ENCODE results near the gene CCDC80. TPM values are rescaled to one million over a fixed set of nuclear protein-coding genes. Genes with fewer than 3 reads are reported as not detected.

CCDC80 gene
- polyA plus RNA-seq, 3 donors, result 0.05 TPM; not detected in 2

- H4K20me1 ChIP-seq (ENCODE audit: insufficient read depth, low read length), result no peaks in the 10 kb centered on the region
- WGBS (ENCODE audit: insufficient coverage), result 91% methylated on average over 1 of the region's 2 CpGs
- peaks cover 0 to 4% (median 1%) of the 10 kb centered on the region in 3 donors for H3K27me3 Mint-ChIP-seq (ENCODE audit: low read depth in 3 of 3)
- H3K4me3 ChIP-seq (replicated peaks in 1 of 3; ENCODE audit: low read depth in 2 of 3, low read length in 3 of 3), result no peak overlapping the region
- H3K9ac ChIP-seq (ENCODE audit: insufficient read depth, low read length, poor library complexity, severe bottlenecking), result no peak overlapping the region
- H3K36me3 ChIP-seq (replicated peaks in 1 of 2; ENCODE audit: control insufficient read depth in 1 of 2, insufficient read depth in 2 of 2, low read length in 2 of 2), result no peaks in the 10 kb centered on the region
- no peaks in the 10 kb centered on the region for H3K79me2 ChIP-seq (ENCODE audit: insufficient read depth, low read length)
- no peak overlapping the region for H3K4me2 ChIP-seq (replicated peaks; ENCODE audit: extremely low read depth, low read length, poor library complexity, severe bottlenecking)
- H3K27ac ChIP-seq (ENCODE audit: low read depth in 1 of 2, low read length in 2 of 2), result no peak overlapping the region
- H3K4me3 Mint-ChIP-seq, result no peak overlapping the region
- H3K4me1 Mint-ChIP-seq, result peaks cover 15% of the 10 kb centered on the region
- H2AFZ ChIP-seq (ENCODE audit: insufficient read depth, low read depth, low read length, poor library complexity, severe bottlenecking), result peak overlapping the region; percentile 30
- peaks cover 0 to 6% of the 10 kb centered on the region in 2 donors for H3K4me1 ChIP-seq (ENCODE audit: control insufficient read depth in 1 of 2, insufficient read depth in 2 of 2, low read length in 2 of 2)
- H3K27me3 ChIP-seq (ENCODE audit: control insufficient read depth in 2 of 2, insufficient read depth in 2 of 2, low read length in 2 of 2), result no peaks in the 10 kb centered on the region
- peak overlapping the region in 1 of 7 donors; percentile 73 for H3K27ac Mint-ChIP-seq
- H3K9me3 ChIP-seq (replicated peaks in 1 of 2; ENCODE audit: control insufficient read depth in 1 of 2, insufficient read depth in 1 of 2, low read length in 2 of 2), result no peaks in the 10 kb centered on the region
- intact Hi-C loops (cut with micrococcal nuclease), result no loop called here
- H3K36me3 Mint-ChIP-seq, result no peaks in the 10 kb centered on the region
- no peak for DNase-seq
- H3K9me3 Mint-ChIP-seq, result peaks cover 0 to 7% (median 2%) of the 10 kb centered on the region in 7 donors
- TF ChIP-seq CTCF (IDR thresholded peaks at IDR 0.05), result no peak
These were observed 49.0 kb upstream of the CCDC80 start for GRCh38 chr3:112689989-112690388.

- Histone ChIP-seq H3K4me2 (replicated peaks; ENCODE audit: extremely low read depth, low read length, poor library complexity, severe bottlenecking) (no peak overlapping the region), H3K4me3 (replicated peaks in 1 of 3; ENCODE audit: low read depth in 2 of 3, low read length in 3 of 3) (no peak overlapping the region), H2AFZ (ENCODE audit: insufficient read depth, low read depth, low read length, poor library complexity, severe bottlenecking) (peak overlapping the region; percentile 30), H3K9me3 (replicated peaks in 1 of 2; ENCODE audit: control insufficient read depth in 1 of 2, insufficient read depth in 1 of 2, low read length in 2 of 2) (no peaks in the 10 kb centered on the region), H3K36me3 (replicated peaks in 1 of 2; ENCODE audit: control insufficient read depth in 1 of 2, insufficient read depth in 2 of 2, low read length in 2 of 2) (no peaks in the 10 kb centered on the region), H4K20me1 (ENCODE audit: insufficient read depth, low read length) (no peaks in the 10 kb centered on the region), H3K79me2 (ENCODE audit: insufficient read depth, low read length) (no peaks in the 10 kb centered on the region), H3K27ac (ENCODE audit: low read depth in 1 of 2, low read length in 2 of 2) (no peak overlapping the region), H3K27me3 (ENCODE audit: control insufficient read depth in 2 of 2, insufficient read depth in 2 of 2, low read length in 2 of 2) (no peaks in the 10 kb centered on the region), H3K9ac (ENCODE audit: insufficient read depth, low read length, poor library complexity, severe bottlenecking) (no peak overlapping the region), H3K4me1 (ENCODE audit: control insufficient read depth in 1 of 2, insufficient read depth in 2 of 2, low read length in 2 of 2) (peaks cover 4 to 11% of the 10 kb centered on the region in 2 donors)
- no peaks in the 10 kb centered on the region for H3K36me3 Mint-ChIP-seq
- peaks cover 0 to 4% (median 1%) of the 10 kb centered on the region in 3 donors for H3K27me3 Mint-ChIP-seq (ENCODE audit: low read depth in 3 of 3)
- no CpG with 5 or more reads among the region's 1 CpG for WGBS (ENCODE audit: insufficient coverage)
- no peak for TF ChIP-seq CTCF (IDR thresholded peaks at IDR 0.05)
- H3K27ac Mint-ChIP-seq, result no peak overlapping the region
- no peak overlapping the region for H3K4me3 Mint-ChIP-seq
- DNase-seq, result no peak
- intact Hi-C loops (cut with micrococcal nuclease), result no loop called here
- H3K4me1 Mint-ChIP-seq, result peaks cover 21% of the 10 kb centered on the region
- peaks cover 0 to 7% (median 2%) of the 10 kb centered on the region in 7 donors for H3K9me3 Mint-ChIP-seq
These were observed 48.4 kb upstream of the CCDC80 start for GRCh38 chr3:112689385-112689784.
